Natural killer cell (primary cell): ENCODE results near the gene SFSWAP. TPM values are rescaled to one million over a fixed set of nuclear protein-coding genes. Genes with fewer than 3 reads are reported as not detected.

Experiments used
- ATAC-seq, 3 donors: fragments of 150-1000 bp in 2 of 3; fragments of 200-7000 bp in 1 of 3; cut with Tn5 transposase; 1 replicate in 1 of 3; 2 replicates in 2 of 3; pipeline ENCODE4 v1.10.0; 2021; ENCODE audit warnings: mild to moderate bottlenecking in 2 of 3, moderate library complexity in 2 of 3
- DNase-seq, 2 donors: peaks; one replicate each; pipeline versions ENCODE4 v3.0.0 to v3.0.0-alpha.2; 2013 to 2021; ENCODE audit warnings: mixed read lengths in 1 of 2
- H3K27ac ChIP-seq: one replicate; pipeline ENCODE4 v1.5.1; 2013; ENCODE audit warnings: mild to moderate bottlenecking, low read length
- H3K27me3 ChIP-seq: one replicate; pipeline ENCODE4 v1.6.1; 2013; ENCODE audit warnings: low read length; ENCODE audit not compliant: control insufficient read depth, insufficient read depth
- H3K36me3 ChIP-seq: one replicate; pipeline ENCODE4 v1.6.1; 2013; ENCODE audit warnings: low read length; ENCODE audit not compliant: control insufficient read depth, insufficient read depth
- H3K4me1 ChIP-seq: one replicate; pipeline ENCODE4 v1.6.1; 2013; ENCODE audit warnings: low read length; ENCODE audit not compliant: control insufficient read depth, insufficient read depth
- H3K4me3 ChIP-seq: one replicate; pipeline ENCODE4 v1.5.1; 2013; ENCODE audit warnings: low read length
- H3K9me3 ChIP-seq: one replicate; pipeline ENCODE4 v1.6.1; 2013; ENCODE audit warnings: low read length; ENCODE audit not compliant: control insufficient read depth, insufficient read depth
- H3K27ac Mint-ChIP-seq, 2 donors: one replicate each; pipeline ENCODE4 v1.8.0; 2022; ENCODE audit warnings: mild to moderate bottlenecking in 2 of 2, mixed read lengths in 2 of 2, moderate library complexity in 1 of 2
- H3K27me3 Mint-ChIP-seq, 2 donors: one replicate each; pipeline ENCODE4 v1.8.0; 2022; ENCODE audit warnings: low read depth in 2 of 2, mixed read lengths in 2 of 2
- H3K36me3 Mint-ChIP-seq: one replicate; pipeline ENCODE4 v1.8.0; 2022; ENCODE audit warnings: mixed read lengths
- H3K4me1 Mint-ChIP-seq, 2 donors: one replicate each; pipeline ENCODE4 v1.8.0; 2022; ENCODE audit warnings: mixed read lengths in 2 of 2
- H3K4me3 Mint-ChIP-seq: one replicate; pipeline ENCODE4 v1.8.0; 2022; ENCODE audit warnings: mild to moderate bottlenecking, moderate library complexity, mixed read lengths
- H3K9me3 Mint-ChIP-seq, 2 donors: one replicate each; pipeline ENCODE4 v1.8.0; 2022; ENCODE audit warnings: mixed read lengths in 2 of 2
- WGBS: methylation state at CpG from one replicate; pipeline ENCODE4 v1.1.7; 2013; ENCODE audit warnings: missing lambda C conversion rate; ENCODE audit not compliant: insufficient coverage; 5-methylcytosine and 5-hydroxymethylcytosine counted together
- intact Hi-C: fragments of 100-400 bp; cut with micrococcal nuclease; formaldehyde crosslinking; loops from one replicate; pipeline ENCODE4 v1.14.2; 2022
- total RNA-seq, 4 donors: library from RNA; stranded (reverse); fragments of 120-200 nt in 1 of 4; gene quantifications; one replicate each; pipeline versions ENCODE4 v1.2.3 to v1.2.4, GENCODE V29; 2013 to 2022
- TF ChIP-seq, protein P1 (sequence below): fragments of 200-600 bp; IDR thresholded peaks from one replicate; pipeline ENCODE4 v1.8.0; 2022; ENCODE audit warnings: antibody characterized with exemption

The SFSWAP gene
- total RNA-seq, 3 donors from 2014 or later (not counting 1 experiment from before 2014, with no cell fraction given) = 99.1 to 109 (median 102) TPM

DNA sequence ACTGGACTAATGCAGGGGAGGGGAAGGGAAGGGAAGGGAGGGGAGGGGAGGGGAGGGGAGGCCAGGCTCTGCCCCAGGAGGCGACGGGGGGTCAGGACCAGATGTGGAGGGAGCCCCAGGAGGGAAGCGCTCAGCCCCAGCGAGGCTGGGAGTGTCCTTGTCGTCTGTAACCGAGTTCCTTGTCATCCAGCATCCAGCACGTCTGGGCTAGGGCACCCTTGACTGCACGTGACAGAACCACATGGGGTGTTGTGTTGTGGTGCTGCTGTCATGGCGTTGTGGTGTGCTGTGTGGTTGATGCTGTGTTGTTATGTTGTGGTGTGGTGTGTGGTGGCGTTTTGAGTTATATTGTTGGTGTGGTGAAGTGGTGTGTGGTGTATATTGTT is 28.4 kb upstream of the SFSWAP start:
- Mint-ChIP-seq H3K4me3 (no peak overlapping the region), H3K27ac (peak overlapping the region in 1 of 2 donors; percentile 71), H3K4me1 (peaks cover 0 to 16% of the 10 kb centered on the region in 2 donors), H3K27me3 (peaks cover 0 to 2% of the 10 kb centered on the region in 2 donors), H3K9me3 (peaks cover 0 to 4% of the 10 kb centered on the region in 2 donors), H3K36me3 (no peaks in the 10 kb centered on the region)
- ATAC-seq (peak; percentile 41 to 47 (median 45)), DNase-seq (peak in 1 of 2 donors; percentile 26)
- 11% methylated on average over 10 of the region's 10 CpGs for whole genome bisulfite sequencing
- H3K27ac ChIP-seq = no peak overlapping the region
- intact Hi-C loops = no loop called here
- H3K4me3 ChIP-seq = no peak overlapping the region
- H3K9me3 ChIP-seq = no peaks in the 10 kb centered on the region
- TF ChIP-seq, protein P1, sequence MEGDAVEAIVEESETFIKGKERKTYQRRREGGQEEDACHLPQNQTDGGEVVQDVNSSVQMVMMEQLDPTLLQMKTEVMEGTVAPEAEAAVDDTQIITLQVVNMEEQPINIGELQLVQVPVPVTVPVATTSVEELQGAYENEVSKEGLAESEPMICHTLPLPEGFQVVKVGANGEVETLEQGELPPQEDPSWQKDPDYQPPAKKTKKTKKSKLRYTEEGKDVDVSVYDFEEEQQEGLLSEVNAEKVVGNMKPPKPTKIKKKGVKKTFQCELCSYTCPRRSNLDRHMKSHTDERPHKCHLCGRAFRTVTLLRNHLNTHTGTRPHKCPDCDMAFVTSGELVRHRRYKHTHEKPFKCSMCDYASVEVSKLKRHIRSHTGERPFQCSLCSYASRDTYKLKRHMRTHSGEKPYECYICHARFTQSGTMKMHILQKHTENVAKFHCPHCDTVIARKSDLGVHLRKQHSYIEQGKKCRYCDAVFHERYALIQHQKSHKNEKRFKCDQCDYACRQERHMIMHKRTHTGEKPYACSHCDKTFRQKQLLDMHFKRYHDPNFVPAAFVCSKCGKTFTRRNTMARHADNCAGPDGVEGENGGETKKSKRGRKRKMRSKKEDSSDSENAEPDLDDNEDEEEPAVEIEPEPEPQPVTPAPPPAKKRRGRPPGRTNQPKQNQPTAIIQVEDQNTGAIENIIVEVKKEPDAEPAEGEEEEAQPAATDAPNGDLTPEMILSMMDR = no peak
- H3K36me3 ChIP-seq = no peaks in the 10 kb centered on the region
- no peaks in the 10 kb centered on the region for H3K27me3 ChIP-seq
- H3K4me1 ChIP-seq = peaks cover 3% of the 10 kb centered on the region

DNA sequence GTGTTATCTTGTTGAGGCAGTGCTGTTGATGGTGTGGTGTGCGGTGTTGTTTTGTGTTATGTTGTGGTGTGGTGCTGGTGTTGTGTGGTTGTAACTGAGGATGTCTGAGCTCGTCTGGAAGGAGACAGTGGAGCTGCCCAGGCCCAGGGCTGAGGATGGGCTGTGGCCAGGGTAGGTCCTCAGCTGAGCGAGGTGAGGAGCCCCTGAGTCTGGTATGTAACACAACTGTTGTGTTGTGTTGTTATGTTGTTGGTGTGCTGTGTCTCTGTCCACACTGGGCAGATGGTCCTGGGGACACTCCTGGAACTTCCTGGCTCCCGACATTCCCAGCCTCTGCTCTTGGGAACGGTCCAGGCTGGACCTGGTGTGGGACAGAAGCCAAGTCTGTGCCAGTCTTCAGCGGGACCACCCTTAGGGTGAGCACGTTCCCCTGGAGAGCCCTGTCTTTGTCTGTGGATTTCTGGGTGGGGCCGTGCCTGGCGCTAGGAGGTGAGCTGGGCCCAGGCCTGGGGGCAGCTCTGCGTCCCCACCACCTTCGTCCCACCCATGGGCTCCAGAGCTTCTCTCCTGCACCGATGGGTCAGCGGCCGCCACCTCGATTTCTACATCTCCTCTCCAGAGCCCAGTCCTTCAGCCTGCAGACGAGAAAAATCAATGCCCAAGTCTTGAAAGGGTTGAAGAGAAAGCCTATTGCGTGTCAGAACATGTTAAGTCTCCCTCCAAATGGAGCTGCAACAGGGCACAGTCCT is 27.4 kb upstream of the SFSWAP start:
- Histone ChIP-seq H3K36me3 (no peaks in the 10 kb centered on the region), H3K27me3 (no peaks in the 10 kb centered on the region), H3K27ac (no peak overlapping the region), H3K9me3 (no peaks in the 10 kb centered on the region), H3K4me3 (no peak overlapping the region), H3K4me1 (peaks cover 3% of the 10 kb centered on the region)
- H3K4me1 Mint-ChIP-seq = peaks cover 0 to 16% of the 10 kb centered on the region in 2 donors
- TF ChIP-seq, protein P1 = no peak
- peaks cover 0 to 2% of the 10 kb centered on the region in 2 donors for H3K27me3 Mint-ChIP-seq
- 77% methylated on average over 17 of the region's 17 CpGs for WGBS
- peak overlapping the region in 1 of 2 donors; percentile 71 for H3K27ac Mint-ChIP-seq
- intact Hi-C loops = no loop called here
- no peak overlapping the region for H3K4me3 Mint-ChIP-seq
- H3K9me3 Mint-ChIP-seq = peaks cover 0 to 9% of the 10 kb centered on the region in 2 donors
- ATAC-seq (no peak), DNase-seq (no peak)
- H3K36me3 Mint-ChIP-seq = no peaks in the 10 kb centered on the region

DNA sequence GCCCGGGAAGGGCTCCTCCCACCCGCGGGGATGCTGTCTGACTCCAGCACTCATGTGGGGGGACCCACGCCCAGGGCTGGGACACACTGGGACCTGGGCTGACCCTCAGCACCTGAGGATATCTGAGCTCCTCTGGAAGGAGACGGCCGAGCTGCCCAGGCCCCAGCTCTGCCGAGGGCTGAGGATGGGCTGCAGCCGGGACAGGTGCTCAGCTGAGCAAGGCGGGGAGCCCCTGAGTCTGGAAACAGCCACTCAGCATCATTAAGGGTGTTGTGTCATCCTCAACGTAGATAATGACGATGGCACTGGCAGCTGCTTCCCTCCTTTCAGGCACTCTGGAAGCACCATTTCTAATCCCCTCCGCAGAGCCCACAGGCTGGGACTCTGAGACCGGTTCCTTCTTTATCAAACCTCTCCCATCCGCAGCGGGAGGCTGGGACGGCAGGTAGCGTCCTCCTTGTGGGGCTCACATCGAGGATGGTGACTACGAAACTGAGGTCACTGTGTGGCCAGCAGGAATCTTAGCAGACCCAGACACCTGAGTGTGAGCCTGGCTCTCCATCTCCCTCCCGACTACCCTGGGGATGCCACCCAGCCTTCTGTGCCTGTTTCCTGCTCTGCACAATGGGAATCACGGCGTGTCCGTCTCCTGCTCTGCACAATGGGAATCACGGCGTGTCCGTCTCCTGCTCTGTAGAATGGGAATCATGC is 26.7 kb upstream of the SFSWAP start:
- DNase-seq (no peak), ATAC-seq (no peak)
- intact Hi-C loops = no loop called here
- peaks cover 3% of the 10 kb centered on the region for H3K4me1 ChIP-seq
- H3K9me3 ChIP-seq = no peaks in the 10 kb centered on the region
- H3K4me1 Mint-ChIP-seq = peaks cover 0 to 16% of the 10 kb centered on the region in 2 donors
- no peak overlapping the region for H3K27ac ChIP-seq
- H3K36me3 Mint-ChIP-seq = no peaks in the 10 kb centered on the region
- no peaks in the 10 kb centered on the region for H3K36me3 ChIP-seq
- no peak overlapping the region for H3K4me3 ChIP-seq
- no peak overlapping the region for H3K4me3 Mint-ChIP-seq
- peaks cover 0 to 9% of the 10 kb centered on the region in 2 donors for H3K9me3 Mint-ChIP-seq
- no peak overlapping the region for H3K27ac Mint-ChIP-seq
- no peaks in the 10 kb centered on the region for H3K27me3 ChIP-seq
- WGBS = 82% methylated on average over 26 of the region's 26 CpGs
- TF ChIP-seq, protein P1 = no peak
- peaks cover 0 to 2% of the 10 kb centered on the region in 2 donors for H3K27me3 Mint-ChIP-seq
